T follicular helper cell (primary cell): ENCODE data around the gene MFGE8.

Source experiments
- DNase-seq: peaks from one replicate; pipeline ENCODE4 v3.0.0-alpha.2; 2020; ENCODE audit warnings: low read depth

Gene MFGE8

GRCh38 chr15:88872106-88872505 is 41.1 kb downstream of the MFGE8 start:
- DNase-seq, result no peak

- no peak for DNase-seq
Measured at GRCh38 chr15:88871313-88871712, 41.9 kb downstream of the MFGE8 start.

- no peak for DNase-seq
Measured at GRCh38 chr15:88866295-88866881, 46.8 kb downstream of the MFGE8 start.

GRCh38 chr15:88865498-88866099 is 47.6 kb downstream of the MFGE8 start:
- DNase-seq, result no peak

GRCh38 chr15:88864861-88865497 is 48.2 kb downstream of the MFGE8 start:
- DNase-seq, result no peak

GRCh38 chr15:88863412-88863811 is 49.8 kb downstream of the MFGE8 start:
- DNase-seq, result no peak

- no peak for DNase-seq
Measured at GRCh38 chr15:88860212-88860611, 53.0 kb downstream of the MFGE8 start.

- DNase-seq, result no peak
Measured at GRCh38 chr15:88859550-88859949, 53.6 kb downstream of the MFGE8 start.

- DNase-seq, result no peak
Measured at GRCh38 chr15:88858934-88859333, 54.2 kb downstream of the MFGE8 start.

GRCh38 chr15:88852476-88852875 is 60.7 kb downstream of the MFGE8 start:
- DNase-seq, result no peak

GRCh38 chr15:88849376-88850072 is 63.7 kb downstream of the MFGE8 start:
- DNase-seq, result no peak
